H1 (cell line): Measurements from ENCODE around the gene LRRTM4. TPM values are rescaled to one million over a fixed set of nuclear protein-coding genes. Genes with fewer than 3 reads are reported as not detected.

Source experiments
- CTCF ChIA-PET: fragments of 300-600 bp; sonication (Branson Sonifier 250); formaldehyde crosslinking; loops from one replicate; lab custom pipeline; 2021; ENCODE audit not compliant: partially characterized antibody; lab: Charles Lee
- POLR2A ChIA-PET: fragments of 300-600 bp; sonication (Branson Sonifier 250); formaldehyde crosslinking; loops from one replicate; lab custom pipeline; 2021; ENCODE audit warnings: inconsistent platforms; ENCODE audit not compliant: partially characterized antibody; lab: Charles Lee
- DNase-seq, 2 experiments: peaks; one replicate each; pipeline versions ENCODE4 v3.0.0 to v3.0.0-alpha.2; 2010 to 2022; ENCODE audit warnings: low spot score in 2 of 2, low read depth in 1 of 2, mixed read lengths in 1 of 2
- FAIRE-seq: peaks from 2 replicates; lab custom pipeline; 2011; peaks lifted over from hg19 to GRCh38; lab: Jason Lieb, UNC
- H2AFZ ChIP-seq: 2 replicates; pipeline ENCODE4 v1.8.1; 2012; ENCODE audit warnings: low read length, inconsistent platforms
- H2AK5ac ChIP-seq: 2 replicates; pipeline ENCODE4 v1.6.1; 2013; ENCODE audit warnings: low read depth, low read length
- H2BK120ac ChIP-seq: replicated peaks from 2 replicates; pipeline ENCODE3; 2013; ENCODE audit warnings: low read depth, low read length, inconsistent platforms
- H2BK12ac ChIP-seq: 2 replicates; pipeline ENCODE4 v1.6.1; 2013; ENCODE audit warnings: low read depth, low read length
- H2BK15ac ChIP-seq: 2 replicates; pipeline ENCODE4 v1.6.1; 2013; ENCODE audit warnings: low read length
- H2BK20ac ChIP-seq: 2 replicates; pipeline ENCODE4 v1.6.1; 2013; ENCODE audit warnings: low read length
- H2BK5ac ChIP-seq: 2 replicates; pipeline ENCODE4 v1.6.1; 2013; ENCODE audit warnings: low read depth, low read length
- H3K14ac ChIP-seq: 2 replicates; pipeline ENCODE4 v1.6.1; 2013; ENCODE audit warnings: inconsistent platforms; ENCODE audit not compliant: insufficient read length
- H3K18ac ChIP-seq: 2 replicates; pipeline ENCODE4 v1.6.1; 2013; ENCODE audit warnings: low read length; ENCODE audit errors: extremely low read depth
- H3K23ac ChIP-seq: 2 replicates; pipeline ENCODE4 v1.6.1; 2013; ENCODE audit warnings: inconsistent platforms; ENCODE audit not compliant: insufficient read length
- H3K23me2 ChIP-seq: 2 replicates; pipeline ENCODE4 v1.6.1; 2013; ENCODE audit warnings: low read depth, low read length
- H3K27ac ChIP-seq: 2 replicates; pipeline ENCODE4 v1.6.1; 2011; ENCODE audit warnings: low read depth, low read length, inconsistent platforms
- H3K27me3 ChIP-seq, 4 experiments: replicated peaks in 1 of 4; 1 replicate in 1 of 4; 2 replicates in 3 of 4; pipeline versions ENCODE4 v1.6.1 to v1.8.1; 2011 to 2013; ENCODE audit warnings: low read length in 3 of 4, mild to moderate bottlenecking in 3 of 4, inconsistent platforms in 2 of 4, mixed read lengths in 2 of 4, moderate library complexity in 1 of 4; ENCODE audit not compliant: control insufficient read depth in 3 of 4, insufficient read depth in 3 of 4; ENCODE audit errors: extremely low read depth in 1 of 4
- H3K36me3 ChIP-seq, 4 experiments: 2 replicates each; pipeline versions ENCODE4 v1.6.1 to v1.8.1; 2011 to 2013; ENCODE audit warnings: mild to moderate bottlenecking in 4 of 4, low read length in 3 of 4, moderate library complexity in 2 of 4, control low read depth in 1 of 4, inconsistent platforms in 1 of 4; ENCODE audit not compliant: insufficient read depth in 4 of 4, control insufficient read depth in 2 of 4
- H3K4ac ChIP-seq: replicated peaks from 2 replicates; pipeline ENCODE3; 2013; ENCODE audit warnings: low read length, low read depth, mixed read lengths, inconsistent platforms; ENCODE audit not compliant: insufficient read length
- H3K4me1 ChIP-seq, 4 experiments: replicated peaks in 1 of 4; 1 replicate in 1 of 4; 2 replicates in 3 of 4; pipeline versions ENCODE4 v1.6.1 to v1.8.1; 2011 to 2013; ENCODE audit warnings: low read length in 3 of 4, inconsistent platforms in 2 of 4, mixed read lengths in 1 of 4; ENCODE audit not compliant: insufficient read depth in 4 of 4, control insufficient read depth in 3 of 4
- H3K4me2 ChIP-seq, 2 experiments: 2 replicates each; pipeline versions ENCODE4 v1.6.1 to v1.8.1; 2011 to 2013; ENCODE audit warnings: low read depth in 2 of 2, low read length in 2 of 2, control low read depth in 1 of 2, inconsistent platforms in 1 of 2, mild to moderate bottlenecking in 1 of 2; ENCODE audit not compliant: insufficient read depth in 1 of 2
- H3K4me3 ChIP-seq, 4 experiments: fragments of 200-600, 300-600 bp in 1 of 4; sonication (generic), shearing (Covaris generic), sonication (Bioruptor Twin) in 1 of 4; 2 replicates each; pipeline versions ENCODE4 v1.5.1 to v1.8.1; 2011 to 2016; ENCODE audit warnings: low read length in 4 of 4, low read depth in 3 of 4, control low read depth in 2 of 4, inconsistent platforms in 2 of 4, mild to moderate bottlenecking in 2 of 4, mixed read lengths in 1 of 4, moderate library complexity in 1 of 4; ENCODE audit not compliant: insufficient read depth in 2 of 4; ENCODE audit errors: extremely low read depth in 1 of 4
- H3K56ac ChIP-seq: replicated peaks from 2 replicates; pipeline ENCODE3; 2013; ENCODE audit warnings: low read depth, mild to moderate bottlenecking, mixed read lengths, low read length, inconsistent platforms; ENCODE audit not compliant: insufficient read length
- H3K79me1 ChIP-seq: 2 replicates; pipeline ENCODE4 v1.6.1; 2013; ENCODE audit warnings: low read depth, low read length, control low read depth
- H3K79me2 ChIP-seq, 2 experiments: 2 replicates each; pipeline versions ENCODE4 v1.6.1 to v1.8.1; 2012 to 2013; ENCODE audit warnings: low read length in 2 of 2, mild to moderate bottlenecking in 2 of 2, inconsistent platforms in 1 of 2; ENCODE audit not compliant: insufficient read depth in 2 of 2, control insufficient read depth in 1 of 2
- H3K9ac ChIP-seq, 4 experiments: replicated peaks in 1 of 4; 1 replicate in 1 of 4; 2 replicates in 3 of 4; pipeline versions ENCODE4 v1.6.1 to v1.8.1; 2011 to 2013; ENCODE audit warnings: low read depth in 3 of 4, low read length in 3 of 4, control low read depth in 2 of 4, mild to moderate bottlenecking in 2 of 4, moderate library complexity in 2 of 4, inconsistent platforms in 1 of 4; ENCODE audit errors: extremely low read depth in 1 of 4
- H3K9me3 ChIP-seq, 2 experiments: 2 replicates each; pipeline versions ENCODE4 v1.6.1 to v1.8.1; 2012 to 2013; ENCODE audit warnings: mild to moderate bottlenecking in 2 of 2, moderate library complexity in 2 of 2, control low read depth in 1 of 2, inconsistent platforms in 1 of 2, low read depth in 1 of 2, low read length in 1 of 2, mixed read lengths in 1 of 2; ENCODE audit not compliant: insufficient read depth in 2 of 2
- H4K20me1 ChIP-seq, 2 experiments: replicated peaks in 1 of 2; 2 replicates each; pipeline versions ENCODE3 to v1.8.1; 2011 to 2013; ENCODE audit warnings: inconsistent platforms in 2 of 2, low read length in 2 of 2, mild to moderate bottlenecking in 1 of 2; ENCODE audit not compliant: insufficient read depth in 2 of 2, control insufficient read depth in 1 of 2
- H4K5ac ChIP-seq: 2 replicates; pipeline ENCODE4 v1.6.1; 2013; ENCODE audit warnings: low read length, low read depth, mixed read lengths, inconsistent platforms; ENCODE audit not compliant: insufficient read length
- H4K8ac ChIP-seq: 2 replicates; pipeline ENCODE4 v1.8.0; 2013; ENCODE audit warnings: mild to moderate bottlenecking, moderate library complexity, low read length, inconsistent platforms; ENCODE audit not compliant: insufficient read depth; ENCODE audit errors: extremely low read depth
- H4K91ac ChIP-seq: replicated peaks from 2 replicates; pipeline ENCODE3; 2013; ENCODE audit warnings: low read length, mixed read lengths, inconsistent platforms; ENCODE audit not compliant: insufficient read length
- CREB1 ChIP-seq: IDR thresholded peaks from 2 replicates; pipeline ENCODE4 v1.6.1; 2012; ENCODE audit warnings: inconsistent platforms
- EP300 ChIP-seq, 2 experiments: IDR thresholded peaks; 1 replicate in 1 of 2; 2 replicates in 1 of 2; pipeline ENCODE4 v1.6.1; 2011 to 2012; ENCODE audit warnings: low read depth in 2 of 2, low read length in 2 of 2, mild to moderate bottlenecking in 2 of 2, borderline replicate concordance in 1 of 2, inconsistent platforms in 1 of 2, moderate library complexity in 1 of 2
- MAX ChIP-seq: IDR thresholded peaks from 2 replicates; pipeline ENCODE4 v1.6.1; 2012; ENCODE audit warnings: inconsistent platforms
- SUZ12 ChIP-seq: fragments of 200-600 bp; sonication (generic); IDR thresholded peaks from 2 replicates; pipeline ENCODE4 v1.6.1; 2012; ENCODE audit warnings: mild to moderate bottlenecking, inconsistent platforms, low read length, moderate library complexity, mixed read lengths
- TAF1 ChIP-seq: IDR thresholded peaks from 2 replicates; pipeline ENCODE4 v1.6.1; 2011; ENCODE audit warnings: mild to moderate bottlenecking, low read depth, low read length
- USF2 ChIP-seq: IDR thresholded peaks from 2 replicates; pipeline ENCODE4 v1.6.1; 2011; ENCODE audit warnings: low read length, improper control_type of control experiment
- WGBS, 2 experiments: shearing (Covaris generic) in 1 of 2; methylation state at CpG; one replicate each; pipeline versions ENCODE4 v1.1.6 to v1.1.7; 2013 to 2015; ENCODE audit warnings: low lambda C conversion rate in 2 of 2, mixed read lengths in 2 of 2, inconsistent platforms in 1 of 2, low coverage in 1 of 2, missing lambda C conversion rate in 1 of 2; ENCODE audit not compliant: insufficient replicate concordance in 2 of 2, insufficient coverage in 1 of 2, insufficient read length in 1 of 2; ENCODE audit errors: extremely low coverage in 1 of 2, missing lambda C conversion rate in 1 of 2; 5-methylcytosine and 5-hydroxymethylcytosine counted together
- polyA plus RNA-seq, 7 experiments: library from polyadenylated mRNA; depleted of rRNA in 3 of 7; stranded (reverse) in 5 of 7; unstranded in 2 of 7; fragments of >200 nt in 5 of 7; fragments of 200-250 nt in 2 of 7; gene quantifications; 1 replicate in 5 of 7; 2 replicates in 1 of 7; 4 replicates in 1 of 7; pipeline versions ENCODE4 v1.2.1 to v1.2.3, GENCODE V29; 2011 to 2013; ENCODE audit warnings: missing spikeins in 2 of 7, mixed read lengths in 2 of 7
- total RNA-seq: library from RNA; stranded (reverse); fragmentation: NEBNext Ultra II Directional; extraction: Animal tissue kit (Norgen Biotek cat#: 25700); gene quantifications from 2 replicates; pipeline ENCODE4 v1.2.1, GENCODE V29; 2021

The LRRTM4 gene
- total and polyA plus RNA-seq, 2 of the 8 experiments (the other 6 are each of a cell fraction or from before 2014, with no cell fraction given): 3.6 to 9.5 TPM

- Histone ChIP-seq H2BK120ac (no peak overlapping the region), H2AFZ (no peak overlapping the region), H4K91ac (no peak overlapping the region), H4K20me1 (no peaks in the 10 kb centered on the region), H3K23me2 (no peaks in the 10 kb centered on the region), H3K36me3 (no peaks in the 10 kb centered on the region), H3K18ac (no peak overlapping the region), H2BK12ac (no peak overlapping the region), H2BK5ac (no peak overlapping the region), H3K4me1 (no peaks in the 10 kb centered on the region), H3K27ac (no peak overlapping the region), H3K9me3 (no peaks in the 10 kb centered on the region), H3K27me3 (no peaks in the 10 kb centered on the region), H4K8ac (no peak overlapping the region), H3K4me3 (no peak overlapping the region), H3K9ac (no peak overlapping the region), H2BK20ac (no peak overlapping the region), H3K56ac (no peak overlapping the region), H3K23ac (no peak overlapping the region), H3K79me2 (no peaks in the 10 kb centered on the region), H3K14ac (no peak overlapping the region), H4K5ac (no peak overlapping the region), H3K4me2 (no peak overlapping the region), H3K4ac (no peak overlapping the region), H3K79me1 (no peaks in the 10 kb centered on the region), H2BK15ac (no peak overlapping the region), H2AK5ac (no peak overlapping the region)
- FAIRE-seq (no peak), DNase-seq (no peak)
- TF ChIP-seq MAX (no peak), TAF1 (no peak), SUZ12 (no peak), USF2 (no peak), EP300 (IDR thresholded peaks at IDR 0.05; ENCODE audit: borderline replicate concordance in 1 of 2, low read depth in 2 of 2, low read length in 2 of 2) (no peak), CREB1 (no peak)
- ChIA-PET POLR2A (no interaction called here), CTCF (no interaction called here)
- WGBS, 2 experiments: 57% methylated on average over 2 of the region's 2 CpGs; no CpG with 5 or more reads in 1 of the 2 experiments
Observed at GRCh38 chr2:77571545-77571944, 49.4 kb upstream of the LRRTM4 start.
